ENCODE results near the gene SUPT4H1.

SUPT4H1 gene

GRCh38 chr17:58302919-58303585 is 48.9 kb downstream of the SUPT4H1 start:
- DNase-seq: no peak

GRCh38 chr17:58302171-58302918 is 49.7 kb downstream of the SUPT4H1 start:
- DNase-seq: no peak

- DNase-seq: no peak
These were observed 50.4 kb downstream of the SUPT4H1 start for GRCh38 chr17:58301504-58302150.

GRCh38 chr17:58300336-58300735 is 51.7 kb downstream of the SUPT4H1 start:
- DNase-seq: no peak

Data from CD4-positive, alpha-beta T cell treated with Interleukin-10 for 1 hour (primary cell).